ENCODE results near the gene SPHK2.
A peak's percentile ranks its signal among the peaks of the same experiment; 100 is the strongest.

DNA sequence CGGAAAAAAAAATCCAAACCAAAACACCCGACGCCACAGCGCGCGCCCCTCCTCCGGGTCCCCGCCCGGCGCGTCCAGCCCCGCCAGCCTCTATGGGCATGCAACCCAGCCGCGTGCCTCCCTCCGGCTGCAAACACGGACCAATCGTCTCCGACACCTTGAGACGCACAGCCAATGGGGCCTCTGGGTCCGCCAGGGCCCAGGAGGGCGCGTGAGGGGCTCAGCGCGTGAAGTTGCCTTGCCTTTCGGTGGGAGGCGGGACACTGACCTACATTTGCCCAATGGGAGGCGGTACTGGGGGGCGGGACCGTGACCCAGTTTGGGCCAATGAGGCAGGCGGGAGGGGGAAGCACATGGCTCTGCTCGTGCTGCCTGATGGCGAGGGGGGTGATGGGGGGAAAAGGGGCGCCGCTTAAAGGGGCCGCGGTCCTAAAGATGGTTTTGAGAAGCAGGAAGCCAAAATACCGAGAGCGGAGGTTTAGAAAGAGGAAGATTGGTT is 18.2 kb downstream of the SPHK2 start:
- TF ChIP-seq ZNF791 (tag by site-specific recombination; IDR thresholded peaks at IDR 0.05) (no peak), ZNF423 (tag by site-specific recombination; IDR thresholded peaks at IDR 0.05) (no peak), ZNF514 (tag by site-specific recombination; IDR thresholded peaks at IDR 0.05) (no peak), ZNF274 (IDR thresholded peaks at IDR 0.05; ENCODE audit: low read length) (no peak), ZNF274 (tag by site-specific recombination; IDR thresholded peaks at IDR 0.05; ENCODE audit: borderline replicate concordance) (no peak), GLIS2 (tag by site-specific recombination; IDR thresholded peaks at IDR 0.05) (peak; percentile 100), ZNF146 (tag by site-specific recombination; IDR thresholded peaks at IDR 0.05) (no peak), ZNF121 (tag by site-specific recombination; IDR thresholded peaks at IDR 0.05) (no peak), ZNF175 (tag by site-specific recombination; IDR thresholded peaks at IDR 0.05) (no peak), ZNF140 (tag by site-specific recombination; IDR thresholded peaks at IDR 0.05) (no peak)
- TF ChIP-seq, protein P1, sequence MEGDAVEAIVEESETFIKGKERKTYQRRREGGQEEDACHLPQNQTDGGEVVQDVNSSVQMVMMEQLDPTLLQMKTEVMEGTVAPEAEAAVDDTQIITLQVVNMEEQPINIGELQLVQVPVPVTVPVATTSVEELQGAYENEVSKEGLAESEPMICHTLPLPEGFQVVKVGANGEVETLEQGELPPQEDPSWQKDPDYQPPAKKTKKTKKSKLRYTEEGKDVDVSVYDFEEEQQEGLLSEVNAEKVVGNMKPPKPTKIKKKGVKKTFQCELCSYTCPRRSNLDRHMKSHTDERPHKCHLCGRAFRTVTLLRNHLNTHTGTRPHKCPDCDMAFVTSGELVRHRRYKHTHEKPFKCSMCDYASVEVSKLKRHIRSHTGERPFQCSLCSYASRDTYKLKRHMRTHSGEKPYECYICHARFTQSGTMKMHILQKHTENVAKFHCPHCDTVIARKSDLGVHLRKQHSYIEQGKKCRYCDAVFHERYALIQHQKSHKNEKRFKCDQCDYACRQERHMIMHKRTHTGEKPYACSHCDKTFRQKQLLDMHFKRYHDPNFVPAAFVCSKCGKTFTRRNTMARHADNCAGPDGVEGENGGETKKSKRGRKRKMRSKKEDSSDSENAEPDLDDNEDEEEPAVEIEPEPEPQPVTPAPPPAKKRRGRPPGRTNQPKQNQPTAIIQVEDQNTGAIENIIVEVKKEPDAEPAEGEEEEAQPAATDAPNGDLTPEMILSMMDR (tag by site-specific recombination; IDR thresholded peaks at IDR 0.05): no peak
- TF ChIP-seq, protein P2, sequence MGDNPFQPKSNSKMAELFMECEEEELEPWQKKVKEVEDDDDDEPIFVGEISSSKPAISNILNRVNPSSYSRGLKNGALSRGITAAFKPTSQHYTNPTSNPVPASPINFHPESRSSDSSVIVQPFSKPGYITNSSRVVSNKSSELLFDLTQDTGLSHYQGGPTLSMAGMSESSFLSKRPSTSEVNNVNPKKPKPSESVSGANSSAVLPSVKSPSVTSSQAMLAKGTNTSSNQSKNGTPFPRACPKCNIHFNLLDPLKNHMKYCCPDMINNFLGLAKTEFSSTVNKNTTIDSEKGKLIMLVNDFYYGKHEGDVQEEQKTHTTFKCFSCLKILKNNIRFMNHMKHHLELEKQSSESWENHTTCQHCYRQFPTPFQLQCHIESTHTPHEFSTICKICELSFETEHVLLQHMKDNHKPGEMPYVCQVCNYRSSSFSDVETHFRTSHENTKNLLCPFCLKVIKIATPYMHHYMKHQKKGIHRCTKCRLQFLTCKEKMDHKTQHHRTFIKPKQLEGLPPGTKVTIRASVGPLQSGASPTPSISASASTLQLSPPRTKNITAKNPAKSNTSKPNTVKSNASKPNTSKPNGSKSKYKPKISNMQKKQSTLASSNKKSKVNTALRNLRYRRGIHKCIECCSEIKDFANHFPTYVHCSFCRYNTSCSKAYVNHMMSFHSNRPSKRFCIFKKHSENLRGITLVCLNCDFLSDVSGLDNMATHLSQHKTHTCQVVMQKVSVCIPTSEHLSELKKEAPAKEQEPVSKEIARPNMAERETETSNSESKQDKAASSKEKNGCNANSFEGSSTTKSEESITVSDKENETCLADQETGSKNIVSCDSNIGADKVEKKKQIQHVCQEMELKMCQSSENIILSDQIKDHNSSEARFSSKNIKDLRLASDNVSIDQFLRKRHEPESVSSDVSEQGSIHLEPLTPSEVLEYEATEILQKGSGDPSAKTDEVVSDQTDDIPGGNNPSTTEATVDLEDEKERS (tag by site-specific recombination; IDR thresholded peaks at IDR 0.05): no peak
- TF ChIP-seq, protein P3, sequence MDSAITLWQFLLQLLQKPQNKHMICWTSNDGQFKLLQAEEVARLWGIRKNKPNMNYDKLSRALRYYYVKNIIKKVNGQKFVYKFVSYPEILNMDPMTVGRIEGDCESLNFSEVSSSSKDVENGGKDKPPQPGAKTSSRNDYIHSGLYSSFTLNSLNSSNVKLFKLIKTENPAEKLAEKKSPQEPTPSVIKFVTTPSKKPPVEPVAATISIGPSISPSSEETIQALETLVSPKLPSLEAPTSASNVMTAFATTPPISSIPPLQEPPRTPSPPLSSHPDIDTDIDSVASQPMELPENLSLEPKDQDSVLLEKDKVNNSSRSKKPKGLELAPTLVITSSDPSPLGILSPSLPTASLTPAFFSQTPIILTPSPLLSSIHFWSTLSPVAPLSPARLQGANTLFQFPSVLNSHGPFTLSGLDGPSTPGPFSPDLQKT (IDR thresholded peaks at IDR 0.05; ENCODE audit: borderline replicate concordance, low read depth, low read length): no peak
- TF ChIP-seq, protein P4, sequence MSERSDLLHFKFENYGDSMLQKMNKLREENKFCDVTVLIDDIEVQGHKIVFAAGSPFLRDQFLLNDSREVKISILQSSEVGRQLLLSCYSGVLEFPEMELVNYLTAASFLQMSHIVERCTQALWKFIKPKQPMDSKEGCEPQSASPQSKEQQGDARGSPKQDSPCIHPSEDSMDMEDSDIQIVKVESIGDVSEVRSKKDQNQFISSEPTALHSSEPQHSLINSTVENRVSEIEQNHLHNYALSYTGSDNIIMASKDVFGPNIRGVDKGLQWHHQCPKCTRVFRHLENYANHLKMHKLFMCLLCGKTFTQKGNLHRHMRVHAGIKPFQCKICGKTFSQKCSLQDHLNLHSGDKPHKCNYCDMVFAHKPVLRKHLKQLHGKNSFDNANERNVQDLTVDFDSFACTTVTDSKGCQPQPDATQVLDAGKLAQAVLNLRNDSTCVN (tag by site-specific recombination; optimal IDR thresholded peaks at IDR 0.05): peak; percentile 96

Data from HEK293 (cell line).